ENCODE results near the gene C3orf20.

The C3orf20 gene

GRCh38 chr3:14674841-14675240 lies at the start of gene C3orf20:
Gene C3orf20, plus strand, starts transcription at chr3:14675141. Its CDS starts 7,573 bp downstream, at chr3:14682714.
- no peak for DNase-seq

- no peak for DNase-seq
Measured at GRCh38 chr3:14625443-14625842, 49.5 kb upstream of the C3orf20 start.

- DNase-seq = no peak
Measured at GRCh38 chr3:14627815-14628214, 47.1 kb upstream of the C3orf20 start.

GRCh38 chr3:14628406-14628805 lies 46.5 kb upstream of the C3orf20 start:
- DNase-seq = no peak

GRCh38 chr3:14630404-14631100 lies 44.4 kb upstream of the C3orf20 start:
- DNase-seq = no peak

GRCh38 chr3:14631101-14631497 lies 43.8 kb upstream of the C3orf20 start:
- DNase-seq = no peak

GRCh38 chr3:14631687-14632441 lies 43.1 kb upstream of the C3orf20 start:
- DNase-seq = no peak

- no peak for DNase-seq
Measured at GRCh38 chr3:14632442-14632930, 42.5 kb upstream of the C3orf20 start.

GRCh38 chr3:14633417-14633816 lies 41.5 kb upstream of the C3orf20 start:
- no peak for DNase-seq

- no peak for DNase-seq
Measured at GRCh38 chr3:14633819-14634424, 41.0 kb upstream of the C3orf20 start.

GRCh38 chr3:14634763-14635400 lies 40.1 kb upstream of the C3orf20 start:
- no peak for DNase-seq

GRCh38 chr3:14636496-14637087 lies 38.3 kb upstream of the C3orf20 start:
- DNase-seq = no peak

- DNase-seq = no peak
Measured at GRCh38 chr3:14640157-14640562, 34.8 kb upstream of the C3orf20 start.

- no peak for DNase-seq
Measured at GRCh38 chr3:14640734-14641133, 34.2 kb upstream of the C3orf20 start.

- DNase-seq = no peak
Measured at GRCh38 chr3:14641346-14641745, 33.6 kb upstream of the C3orf20 start.

- DNase-seq = no peak
Measured at GRCh38 chr3:14645453-14645852, 29.5 kb upstream of the C3orf20 start.

- no peak for DNase-seq
Measured at GRCh38 chr3:14646131-14646573, 28.8 kb upstream of the C3orf20 start.

- DNase-seq = no peak
Measured at GRCh38 chr3:14646589-14647413, 28.1 kb upstream of the C3orf20 start.

GRCh38 chr3:14647976-14648955 lies 26.7 kb upstream of the C3orf20 start:
- no peak for DNase-seq

GRCh38 chr3:14649466-14649865 lies 25.5 kb upstream of the C3orf20 start:
- DNase-seq = no peak

- DNase-seq = no peak
Measured at GRCh38 chr3:14650193-14650592, 24.7 kb upstream of the C3orf20 start.

Data from NCI-H1417 treated with DMSO at 0.1 percent for 48 hours (cell line).